Fibroblast of lung (primary cell): Measurements from ENCODE around the gene TAS2R41.

Experiments
- CTCF ChIP-seq, 2 donors: IDR thresholded peaks in 1 of 2; conservative IDR thresholded peaks in 1 of 2; 1 replicate in 1 of 2; 2 replicates in 1 of 2; pipeline ENCODE4 v1.5.1; 2011 to 2012; ENCODE audit warnings: low read length in 2 of 2, control low read depth in 1 of 2, inconsistent platforms in 1 of 2, low read depth in 1 of 2, mild to moderate bottlenecking in 1 of 2
- EZH2 ChIP-seq: IDR thresholded peaks from 2 replicates; pipeline ENCODE4 v1.5.1; 2012; ENCODE audit warnings: low read length, control low read depth, mild to moderate bottlenecking; ENCODE audit errors: missing control alignments

- TF ChIP-seq CTCF (conservative IDR thresholded peaks at IDR 0.05 in 1 of 2, IDR thresholded peaks at IDR 0.05 in 1 of 2; ENCODE audit: low read depth in 1 of 2, low read length in 2 of 2) (no peak), EZH2 (no peak)
Measured at GRCh38 chr7:143431109-143431508, 46.6 kb upstream of the TAS2R41 start.
